GM12892 (cell line): ENCODE measurements around the gene PPP2R5B.

Experiments
- POLR2A ChIP-seq: IDR thresholded peaks from 2 replicates; pipeline ENCODE4 v1.6.1; 2011; ENCODE audit warnings: low read depth, low read length, control low read depth
- POLR2AphosphoS5 ChIP-seq: IDR thresholded peaks from 2 replicates; pipeline ENCODE4 v1.6.1; 2011; ENCODE audit warnings: low read depth, low read length, control low read depth
- TAF1 ChIP-seq: IDR thresholded peaks from 2 replicates; pipeline ENCODE4 v1.6.1; 2011; ENCODE audit warnings: low read depth, mild to moderate bottlenecking, control low read depth, low read length, borderline replicate concordance

DNA sequence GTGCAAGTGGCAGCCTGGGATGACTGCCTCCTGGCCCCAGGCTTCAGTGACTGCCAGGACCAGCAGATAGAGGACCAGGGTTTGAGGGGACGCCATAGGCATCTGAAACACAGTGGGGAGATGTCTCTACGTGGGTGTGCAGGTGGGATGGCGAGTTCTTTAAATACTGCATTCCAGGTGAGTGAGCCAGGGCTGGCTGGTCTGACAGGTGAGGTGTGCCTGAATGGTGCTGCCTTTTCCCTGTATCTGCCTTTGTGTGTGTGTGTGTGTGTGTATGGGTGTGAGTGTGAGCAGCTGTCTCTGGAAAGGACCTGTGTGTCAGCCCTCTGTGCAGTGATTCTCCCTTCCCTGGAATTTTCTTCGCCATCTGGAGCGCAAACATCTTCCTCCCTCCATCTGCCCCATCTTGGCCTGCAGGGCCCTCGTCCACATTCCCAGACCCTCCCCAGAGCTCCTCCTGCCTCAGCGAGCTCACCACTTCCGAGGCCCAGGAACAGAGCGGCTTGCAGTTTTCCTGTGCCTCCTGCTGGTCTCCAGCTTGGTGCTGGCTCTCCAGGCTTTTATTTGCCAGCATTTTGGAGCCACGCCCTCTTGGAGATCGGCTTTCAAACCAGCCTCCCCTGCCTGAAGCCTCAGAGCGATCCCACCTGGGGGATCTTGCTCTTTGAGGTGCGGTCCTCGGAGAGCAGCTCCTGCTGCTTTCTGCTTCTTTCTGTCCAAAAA lies 11.0 kb downstream of the PPP2R5B start, which contains the start of gene GPHA2:
- TF ChIP-seq POLR2AphosphoS5 (no peak), TAF1 (no peak), POLR2A (no peak)
